Cardiac muscle cell (in vitro differentiated cells and primary cell): ENCODE data around the gene CHRNA1. TPM values are rescaled to one million over a fixed set of nuclear protein-coding genes. Genes with fewer than 3 reads are reported as not detected.
A peak's percentile ranks its signal among the peaks of the same experiment; 100 is the strongest.

Experiments
- DNase-seq, 2 donors: peaks; one replicate each; pipeline versions ENCODE4 v3.0.0 to v3.0.0-alpha.2; 2010 to 2017; ENCODE audit warnings: low read depth in 1 of 2, low spot score in 1 of 2
- H3K27ac ChIP-seq: fragments of 200-600 bp; sonication (generic); 2 replicates; pipeline ENCODE4 v1.5.1; 2016
- H3K27me3 ChIP-seq: fragments of 200-600 bp; sonication (generic); 2 replicates; pipeline ENCODE4 v1.6.0; 2016; ENCODE audit warnings: control low read depth
- H3K36me3 ChIP-seq: fragments of 200-600 bp; sonication (generic); 2 replicates; pipeline ENCODE4 v1.5.1; 2016; ENCODE audit warnings: control low read depth
- H3K4me1 ChIP-seq: fragments of 200-600 bp; sonication (generic); 2 replicates; pipeline ENCODE4 v1.8.1; 2017; ENCODE audit warnings: low read depth, mild to moderate bottlenecking, mixed run types
- H3K4me3 ChIP-seq: fragments of 200-600 bp; sonication (generic); 2 replicates; pipeline ENCODE4 v1.5.1; 2016; ENCODE audit warnings: mild to moderate bottlenecking
- H3K9me3 ChIP-seq: fragments of 200-600 bp; sonication (generic); 2 replicates; pipeline ENCODE4 v1.5.1; 2017; ENCODE audit warnings: low read depth, mild to moderate bottlenecking, control low read depth
- CTCF ChIP-seq: IDR thresholded peaks from 2 replicates; pipeline ENCODE4 v1.5.1; 2012; ENCODE audit warnings: low read depth, mild to moderate bottlenecking, low read length
- polyA plus RNA-seq: library from polyadenylated mRNA; unstranded; fragments of >200 nt; fragmentation: Nextera tagmentation; extraction: Ambion mirVana; gene quantifications from 2 replicates; pipeline ENCODE4 v1.2.1, GENCODE V29; 2016
- total RNA-seq: library from RNA; depleted of rRNA; stranded (reverse); fragments of >200 nt; gene quantifications from 2 replicates; pipeline ENCODE4 v1.2.3, GENCODE V29; 2016

The CHRNA1 gene
- total and polyA plus RNA-seq, 2 experiments from 2014 or later = 1.1 TPM; not detected in 1

GRCh38 chr2:174778085-174778981 is 14.1 kb upstream of the CHRNA1 start:
- H3K27ac ChIP-seq = no peak overlapping the region
- H3K27me3 ChIP-seq = no peaks in the 10 kb centered on the region
- DNase-seq = peak in 1 of 2 donors; percentile 99
- H3K4me1 ChIP-seq = peaks cover 25% of the 10 kb centered on the region
- no peak for TF ChIP-seq CTCF
- H3K36me3 ChIP-seq = no peaks in the 10 kb centered on the region
- no peak overlapping the region for H3K4me3 ChIP-seq
- no peaks in the 10 kb centered on the region for H3K9me3 ChIP-seq

- DNase-seq = no peak
- H3K4me1 ChIP-seq = peaks cover 33% of the 10 kb centered on the region
- no peak overlapping the region for H3K4me3 ChIP-seq
- H3K27me3 ChIP-seq = no peaks in the 10 kb centered on the region
- TF ChIP-seq CTCF = no peak
- H3K9me3 ChIP-seq = no peaks in the 10 kb centered on the region
- no peaks in the 10 kb centered on the region for H3K36me3 ChIP-seq
- H3K27ac ChIP-seq = no peak overlapping the region
Measured at GRCh38 chr2:174777347-174778084, 13.2 kb upstream of the CHRNA1 start.

- H3K27ac ChIP-seq = no peak overlapping the region
- TF ChIP-seq CTCF = no peak
- H3K36me3 ChIP-seq = no peaks in the 10 kb centered on the region
- DNase-seq = no peak
- peaks cover 42% of the 10 kb centered on the region for H3K4me1 ChIP-seq
- H3K27me3 ChIP-seq = no peaks in the 10 kb centered on the region
- H3K9me3 ChIP-seq = no peaks in the 10 kb centered on the region
- no peak overlapping the region for H3K4me3 ChIP-seq
Measured at GRCh38 chr2:174776675-174777074, 12.4 kb upstream of the CHRNA1 start.

GRCh38 chr2:174776223-174776622 is 12.0 kb upstream of the CHRNA1 start:
- H3K9me3 ChIP-seq = no peaks in the 10 kb centered on the region
- H3K36me3 ChIP-seq = no peaks in the 10 kb centered on the region
- H3K27ac ChIP-seq = no peak overlapping the region
- H3K27me3 ChIP-seq = no peaks in the 10 kb centered on the region
- no peak overlapping the region for H3K4me3 ChIP-seq
- TF ChIP-seq CTCF = peak; percentile 36
- no peak for DNase-seq
- H3K4me1 ChIP-seq = peaks cover 43% of the 10 kb centered on the region

- Histone ChIP-seq H3K27me3 (no peaks in the 10 kb centered on the region), H3K9me3 (no peaks in the 10 kb centered on the region), H3K4me1 (peaks cover 43% of the 10 kb centered on the region), H3K4me3 (no peak overlapping the region), H3K36me3 (no peaks in the 10 kb centered on the region), H3K27ac (no peak overlapping the region)
- no peak for TF ChIP-seq CTCF
- DNase-seq = no peak
Measured at GRCh38 chr2:174775571-174775980, 11.3 kb upstream of the CHRNA1 start.
